Subcutaneous abdominal adipose tissue (tissue), 5 donors: ENCODE measurements around the gene FTCDNL1.

Experiments
- H3K27ac ChIP-seq: one replicate; pipeline ENCODE4 v1.7.0; 2013; ENCODE audit warnings: low read depth, mild to moderate bottlenecking, inconsistent platforms, low read length, moderate library complexity
- H3K27me3 ChIP-seq, 5 donors: one replicate each; pipeline ENCODE4 v1.7.0; 2013; ENCODE audit warnings: low read length in 5 of 5, inconsistent platforms in 1 of 5; ENCODE audit not compliant: control insufficient read depth in 5 of 5, insufficient read depth in 4 of 5
- H3K36me3 ChIP-seq, 5 donors: one replicate each; pipeline ENCODE4 v1.7.0; 2013; ENCODE audit warnings: low read length in 5 of 5; ENCODE audit not compliant: control insufficient read depth in 5 of 5, insufficient read depth in 5 of 5
- H3K4me1 ChIP-seq, 5 donors: one replicate each; pipeline ENCODE4 v1.7.0; 2013; ENCODE audit warnings: low read length in 5 of 5, mild to moderate bottlenecking in 3 of 5, moderate library complexity in 1 of 5; ENCODE audit not compliant: control insufficient read depth in 5 of 5, insufficient read depth in 5 of 5
- H3K4me3 ChIP-seq, 5 donors: one replicate each; pipeline ENCODE4 v1.7.0; 2013; ENCODE audit warnings: low read length in 5 of 5, low read depth in 1 of 5
- H3K9ac ChIP-seq, 5 donors: one replicate each; pipeline ENCODE4 v1.7.0; 2013; ENCODE audit warnings: low read length in 5 of 5, mild to moderate bottlenecking in 4 of 5, moderate library complexity in 3 of 5
- H3K9me3 ChIP-seq, 5 donors: one replicate each; pipeline ENCODE4 v1.7.0; 2013; ENCODE audit warnings: low read length in 5 of 5; ENCODE audit not compliant: control insufficient read depth in 5 of 5
- donor health status: healthy.
- donor health status: healthy.
- donor health status: healthy.
- donor health status: healthy.
- donor health status: healthy.

Gene FTCDNL1

DNA sequence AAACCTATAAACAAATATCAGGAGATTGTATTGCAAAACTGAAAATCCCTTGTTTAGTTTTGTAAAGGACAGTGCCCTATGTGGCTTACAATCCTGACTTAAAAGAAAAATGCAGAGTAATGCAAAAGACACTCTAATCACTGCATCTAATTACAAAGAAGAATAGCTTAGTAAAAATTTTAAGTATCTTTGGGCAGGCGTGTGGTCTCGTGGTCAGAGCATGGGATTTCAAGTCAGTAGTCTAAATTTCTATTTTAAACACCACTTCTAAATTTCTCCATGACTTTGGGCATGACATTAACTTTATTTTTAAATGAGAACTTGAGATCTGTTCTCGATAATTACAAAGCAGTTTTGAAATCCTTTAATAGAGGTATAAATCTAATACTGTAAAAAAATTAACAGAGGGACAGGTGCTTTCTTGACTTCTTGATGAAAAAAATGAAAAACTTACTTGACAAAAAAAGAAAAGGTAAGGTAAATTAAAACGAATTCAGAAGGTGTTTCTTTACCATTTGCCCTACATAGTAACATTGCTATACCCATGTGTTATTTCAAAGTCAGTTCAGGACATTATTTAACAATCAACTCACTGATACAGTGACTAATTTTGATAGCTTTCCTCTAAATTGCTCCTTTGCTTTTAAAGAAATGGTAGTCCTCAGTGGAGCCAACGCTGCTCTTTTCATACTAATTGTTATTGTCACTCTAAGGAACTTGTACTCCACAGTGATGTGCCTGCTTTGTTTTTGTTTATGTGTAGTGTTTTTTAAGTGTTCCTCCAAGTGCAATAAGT lies 17.6 kb upstream of the FTCDNL1 start:
- no peak overlapping the region for H3K27ac ChIP-seq
- H3K9me3 ChIP-seq = no peaks in the 10 kb centered on the region
- H3K27me3 ChIP-seq = no peaks in the 10 kb centered on the region
- H3K4me1 ChIP-seq = no peaks in the 10 kb centered on the region
- H3K36me3 ChIP-seq = no peaks in the 10 kb centered on the region
- H3K9ac ChIP-seq = no peak overlapping the region
- no peak overlapping the region for H3K4me3 ChIP-seq

DNA sequence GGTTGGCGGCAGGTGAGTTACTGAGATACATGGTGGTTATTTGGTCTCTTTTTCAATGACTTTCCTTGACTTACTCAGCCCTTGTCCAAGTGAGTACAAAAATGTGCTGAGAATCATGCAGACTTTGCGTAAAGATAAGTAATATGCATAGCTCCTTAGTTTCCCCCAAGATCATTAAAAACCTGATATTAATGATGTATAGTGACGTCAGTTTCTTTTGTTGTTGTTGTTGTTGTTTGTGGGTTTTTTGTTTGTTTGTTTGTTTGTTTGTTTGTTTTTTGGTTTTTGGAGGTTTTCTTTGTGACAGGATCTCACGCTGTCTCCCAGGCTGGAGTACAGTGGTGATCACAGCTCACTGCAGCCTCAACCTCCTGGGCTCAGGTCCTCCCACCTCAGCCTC lies 14.9 kb upstream of the FTCDNL1 start:
- Histone ChIP-seq H3K36me3 (no peaks in the 10 kb centered on the region), H3K9me3 (no peaks in the 10 kb centered on the region), H3K9ac (no peak overlapping the region), H3K27ac (no peak overlapping the region), H3K4me3 (no peak overlapping the region), H3K27me3 (no peaks in the 10 kb centered on the region), H3K4me1 (no peaks in the 10 kb centered on the region)

DNA sequence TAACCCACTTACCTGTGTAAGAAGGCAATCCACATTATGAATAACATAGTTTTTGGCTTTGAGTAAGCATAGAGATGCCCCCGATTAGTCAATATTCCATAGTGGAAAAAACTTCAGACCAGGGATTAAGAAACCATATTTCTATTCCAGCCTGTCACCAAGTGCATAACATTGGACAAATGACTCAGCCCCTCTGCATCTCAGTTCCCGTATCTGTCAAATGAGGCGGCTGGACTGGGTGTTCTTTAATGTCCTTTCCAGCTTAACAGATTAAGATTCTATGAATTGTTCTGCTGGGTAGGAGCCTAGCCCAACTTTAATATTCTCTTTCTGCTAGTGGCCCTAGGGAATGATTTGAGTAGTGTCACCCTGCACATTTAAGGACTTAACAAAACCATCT lies 11.8 kb upstream of the FTCDNL1 start:
- Histone ChIP-seq H3K9ac (no peak overlapping the region), H3K27me3 (no peaks in the 10 kb centered on the region), H3K4me1 (no peaks in the 10 kb centered on the region), H3K9me3 (no peaks in the 10 kb centered on the region), H3K36me3 (no peaks in the 10 kb centered on the region), H3K4me3 (no peak overlapping the region), H3K27ac (no peak overlapping the region)

DNA sequence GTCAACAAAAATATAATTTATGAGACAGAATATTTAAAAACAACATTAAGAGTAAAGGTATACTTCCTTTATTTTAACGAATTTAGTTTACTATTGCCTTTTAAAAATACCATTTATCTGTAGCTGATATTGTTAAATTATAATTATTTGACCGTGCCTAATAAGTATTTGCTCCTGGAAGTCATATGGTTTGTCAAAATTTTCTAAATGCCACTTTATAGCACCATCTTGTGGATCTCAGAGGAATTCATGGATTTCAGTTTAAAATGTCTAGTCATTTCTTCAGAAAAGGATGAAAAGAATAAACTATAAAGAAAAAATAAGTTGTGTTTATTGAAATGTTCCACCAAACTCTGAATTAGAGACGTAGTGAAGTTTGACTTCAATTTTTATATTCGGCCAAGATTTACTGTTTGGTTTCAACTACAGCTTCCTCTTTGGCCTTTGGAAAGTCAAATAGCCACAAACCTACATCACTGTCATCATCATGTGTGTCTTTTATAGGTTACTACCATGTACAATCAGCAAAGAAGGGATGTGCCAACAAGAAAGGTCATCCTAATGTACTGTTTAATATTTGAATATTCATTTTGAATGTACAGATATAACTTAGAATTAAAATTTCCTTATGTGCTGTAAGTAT lies 10.3 kb upstream of the FTCDNL1 start:
- Histone ChIP-seq H3K9ac (no peak overlapping the region), H3K9me3 (no peaks in the 10 kb centered on the region), H3K36me3 (no peaks in the 10 kb centered on the region), H3K4me3 (no peak overlapping the region), H3K4me1 (no peaks in the 10 kb centered on the region), H3K27me3 (no peaks in the 10 kb centered on the region), H3K27ac (no peak overlapping the region)

DNA sequence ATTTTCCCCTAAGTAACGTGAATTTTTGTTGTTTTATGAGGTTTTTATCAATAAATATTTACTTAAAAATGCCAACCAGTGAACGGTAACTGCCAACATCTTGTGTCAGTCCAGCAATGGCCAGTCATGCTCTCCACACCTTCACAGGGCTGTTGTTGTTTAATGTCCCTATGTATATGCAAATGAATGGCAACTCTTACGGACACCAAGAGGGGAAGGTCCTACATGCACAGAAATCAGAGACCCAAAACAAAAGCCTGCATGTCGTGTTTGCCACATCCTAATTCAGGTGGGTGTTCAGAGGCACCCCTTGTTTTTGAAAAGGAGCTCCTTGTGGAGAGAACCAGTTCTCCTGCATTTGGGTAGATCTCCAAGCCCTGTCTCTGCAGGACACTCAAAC lies 4.8 kb upstream of the FTCDNL1 start:
- peaks cover 0 to 5% (median 3%) of the 10 kb centered on the region in 5 donors for H3K4me1 ChIP-seq
- no peaks in the 10 kb centered on the region for H3K27me3 ChIP-seq
- H3K27ac ChIP-seq = no peak overlapping the region
- no peak overlapping the region for H3K9ac ChIP-seq
- H3K9me3 ChIP-seq = no peaks in the 10 kb centered on the region
- no peaks in the 10 kb centered on the region for H3K36me3 ChIP-seq
- H3K4me3 ChIP-seq = no peak overlapping the region

DNA sequence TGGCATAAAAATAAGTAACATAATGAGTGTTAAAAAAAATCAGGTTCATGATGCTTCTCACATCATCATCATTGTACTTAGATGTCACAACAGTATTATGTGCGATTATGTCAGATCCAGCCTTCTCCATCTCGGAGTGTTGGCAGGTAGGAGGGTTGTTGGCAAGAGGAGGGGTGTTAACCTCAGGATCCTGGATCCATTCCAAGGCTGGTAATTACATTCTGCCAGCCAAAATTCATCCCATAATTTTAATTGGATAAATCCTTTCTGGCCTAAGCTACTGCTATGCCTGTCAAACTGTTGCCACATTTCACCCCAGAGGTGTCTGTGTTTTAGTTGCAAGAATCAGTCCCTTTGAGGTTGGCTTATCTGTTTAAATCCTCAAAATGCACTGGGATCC lies 891 bp upstream of the FTCDNL1 start:
- no peaks in the 10 kb centered on the region for H3K27me3 ChIP-seq
- H3K36me3 ChIP-seq = no peaks in the 10 kb centered on the region
- H3K9me3 ChIP-seq = no peaks in the 10 kb centered on the region
- no peak overlapping the region for H3K27ac ChIP-seq
- H3K4me3 ChIP-seq = peak overlapping the region in 1 of 5 donors; percentile 88
- H3K4me1 ChIP-seq = peaks cover 3 to 14% (median 6%) of the 10 kb centered on the region in 5 donors
- no peak overlapping the region for H3K9ac ChIP-seq

DNA sequence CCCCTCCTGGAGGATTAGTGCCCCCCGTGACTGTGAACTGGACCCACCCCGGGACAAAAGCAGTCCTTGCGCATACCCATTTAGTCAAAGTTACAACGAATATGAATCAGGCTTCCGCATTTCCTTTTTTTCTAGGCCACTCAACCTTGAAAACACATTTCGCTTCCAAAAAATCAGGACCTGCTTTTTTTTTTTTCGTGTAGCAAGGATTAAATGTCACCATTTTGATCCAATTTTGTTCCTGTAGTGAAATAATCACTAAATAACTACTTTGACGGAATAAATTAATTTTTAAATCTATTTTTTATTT lies 464 bp upstream of the FTCDNL1 start:
- Histone ChIP-seq H3K27me3 (no peaks in the 10 kb centered on the region), H3K36me3 (no peaks in the 10 kb centered on the region), H3K9me3 (no peaks in the 10 kb centered on the region), H3K4me1 (peaks cover 3 to 14% (median 6%) of the 10 kb centered on the region in 5 donors), H3K4me3 (peak overlapping the region; percentile 67 to 88 (median 78)), H3K9ac (peak overlapping the region in 4 of 5 donors; percentile 57 to 71 (median 61)), H3K27ac (peak overlapping the region; percentile 77)

DNA sequence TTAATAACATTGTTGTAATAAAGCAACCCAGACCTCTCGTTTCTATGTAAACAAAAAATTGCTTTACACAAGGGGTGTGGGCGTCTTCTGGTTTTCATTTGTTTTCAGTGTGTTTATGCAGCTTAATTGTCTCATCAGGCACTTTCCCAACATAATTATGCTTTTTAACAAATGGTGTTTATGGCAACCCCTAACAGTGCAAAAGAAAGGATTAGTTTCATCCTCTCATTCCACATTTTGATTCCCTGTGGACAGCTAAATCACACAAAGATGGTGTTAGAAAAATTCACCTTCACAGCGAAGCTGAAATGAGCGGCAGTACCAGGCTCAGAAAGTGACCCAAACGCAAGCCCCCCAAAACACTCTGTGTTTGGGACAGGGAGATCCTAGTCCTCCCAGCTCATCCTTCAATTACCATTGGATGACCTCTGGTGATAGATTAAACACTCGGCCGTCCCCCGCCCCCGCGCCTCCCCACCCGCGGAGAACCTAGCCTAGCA lies 724 bp downstream of the FTCDNL1 start:
- H3K4me1 ChIP-seq = peaks cover 3 to 14% (median 6%) of the 10 kb centered on the region in 5 donors
- peak overlapping the region in 2 of 5 donors; percentile 75 to 79 for H3K9ac ChIP-seq
- peak overlapping the region; percentile 67 to 88 (median 76) for H3K4me3 ChIP-seq
- no peaks in the 10 kb centered on the region for H3K27me3 ChIP-seq
- no peaks in the 10 kb centered on the region for H3K36me3 ChIP-seq
- H3K9me3 ChIP-seq = no peaks in the 10 kb centered on the region
- H3K27ac ChIP-seq = no peak overlapping the region

DNA sequence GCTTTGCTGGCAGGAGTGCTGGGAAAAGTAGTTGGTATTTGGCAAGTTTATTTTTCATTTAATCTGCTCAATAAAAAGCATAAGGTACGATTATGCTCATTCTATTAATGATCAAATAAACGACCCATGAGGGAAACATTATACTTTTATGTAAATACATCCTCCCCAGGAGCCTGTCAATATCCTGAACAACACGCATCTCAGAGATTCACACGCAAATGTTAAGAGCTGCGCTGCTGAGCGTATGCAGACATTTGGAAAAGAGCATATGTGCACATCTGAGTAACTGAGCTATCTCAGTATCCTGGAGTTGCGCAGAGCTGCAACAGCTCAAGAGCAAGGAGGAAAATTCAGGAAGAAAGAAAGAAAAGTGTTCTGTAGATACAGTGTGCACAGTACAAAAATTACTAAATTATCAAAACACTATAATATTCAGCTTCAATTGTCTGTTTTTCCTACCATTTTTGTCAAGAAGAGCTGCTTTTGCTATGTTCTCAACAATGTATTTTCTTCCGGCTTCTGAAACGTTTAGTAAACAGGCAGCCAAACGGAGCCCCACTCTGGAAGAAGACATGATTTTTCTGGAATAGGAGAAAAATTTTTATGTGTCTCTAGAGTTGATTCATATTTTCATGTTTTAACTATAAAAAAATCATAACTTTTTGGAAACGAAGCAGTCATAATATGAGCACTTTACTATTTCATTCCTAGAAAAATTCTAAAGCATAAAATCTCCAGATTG lies 2.4 kb downstream of the FTCDNL1 start:
- Histone ChIP-seq H3K4me3 (no peak overlapping the region), H3K9me3 (no peaks in the 10 kb centered on the region), H3K4me1 (peaks cover 3 to 14% (median 6%) of the 10 kb centered on the region in 5 donors), H3K27ac (no peak overlapping the region), H3K36me3 (no peaks in the 10 kb centered on the region), H3K27me3 (no peaks in the 10 kb centered on the region), H3K9ac (no peak overlapping the region)
